ENCODE data around the gene ZNF628. TPM values are rescaled to one million over a fixed set of nuclear protein-coding genes. Genes with fewer than 3 reads are reported as not detected.
A peak's percentile ranks its signal among the peaks of the same experiment; 100 is the strongest.

ZNF628 gene
- total and polyA plus RNA-seq, 2 of the 4 experiments (the other 2 are of a cell fraction), result 0.18 to 1.9 TPM

GRCh38 chr19:55527197-55528029 is 51.0 kb downstream of the ZNF628 start:
- Histone ChIP-seq H4K91ac (ENCODE audit: insufficient read depth, low read depth, low read length) (no peak overlapping the region), H3K9me3 (ENCODE audit: control insufficient read depth, insufficient read depth, low read length) (no peaks in the 10 kb centered on the region), H2BK15ac (ENCODE audit: low read depth, low read length) (no peak overlapping the region), H3K9ac (ENCODE audit: low read depth, low read length) (no peak overlapping the region), H3K9me1 (ENCODE audit: insufficient read depth, low read length) (peaks cover 14% of the 10 kb centered on the region), H2AK5ac (ENCODE audit: low read depth, low read length) (no peak overlapping the region), H2BK120ac (ENCODE audit: low read depth, low read length) (no peak overlapping the region), H3K4me2 (ENCODE audit: low read depth, low read length) (no peak overlapping the region), H3K79me1 (ENCODE audit: low read depth in 1 of 2, low read length in 2 of 2) (0 out of 4 replicates have a peak, but pooled peaks cover 0 to 4% of the 10 kb centered on the region in 2 experiments), H3K56ac (ENCODE audit: extremely low read depth, insufficient read depth, low read length) (no peak overlapping the region), H2BK20ac (ENCODE audit: low read depth, low read length) (no peak overlapping the region), H3K23ac (ENCODE audit: low read depth, low read length) (no peak overlapping the region), H3K4me1 (ENCODE audit: control insufficient read depth, insufficient read depth, low read length) (peaks cover 5% of the 10 kb centered on the region), H3K4me3 (ENCODE audit: insufficient read depth, low read depth, low read length) (no peak overlapping the region), H4K8ac (ENCODE audit: low read depth in 2 of 2, low read length in 2 of 2) (no peak overlapping the region), H4K20me1 (ENCODE audit: insufficient read depth, low read length) (no peaks in the 10 kb centered on the region), H2BK5ac (ENCODE audit: low read depth, low read length, poor library complexity, severe bottlenecking) (no peak overlapping the region), H3K36me3 (ENCODE audit: control insufficient read depth, insufficient read depth, low read length) (no peaks in the 10 kb centered on the region), H3K27me3 (ENCODE audit: control insufficient read depth, insufficient read depth, low read length) (no peaks in the 10 kb centered on the region), H4K5ac (ENCODE audit: low read depth, low read length) (no peak overlapping the region), H2AK9ac (replicated peaks; ENCODE audit: low read depth, low read length, poor library complexity) (no peak overlapping the region), H3K18ac (ENCODE audit: low read depth, low read length) (no peak overlapping the region), H2AFZ (replicated peaks; ENCODE audit: low read length, poor library complexity) (peak overlapping the region; percentile 6), H3K27ac (ENCODE audit: insufficient read depth, low read length) (no peak overlapping the region), H3K14ac (replicated peaks; ENCODE audit: low read depth, low read length) (no peak overlapping the region; the same call in 1 of the 2 replicates), H3K4ac (ENCODE audit: low read depth, low read length) (no peak overlapping the region; the same call in 1 of the 2 replicates)
- no peak for TF ChIP-seq FOS (IDR thresholded peaks at IDR 0.05; ENCODE audit: low read depth, low read length)
- dilution Hi-C loops (cut with HindIII; ENCODE audit: low sequenced_read_pairs, unreplicated experiment), result no loop called here
- intact Hi-C loops (cut with micrococcal nuclease), result no loop called here
- in situ Hi-C loops (cut with MboI; ENCODE audit: low sequenced_read_pairs), result no loop called here
- DNase-seq, result no peak
- no peak for ATAC-seq (ENCODE audit: low read depth)
- BruUV-seq (replicated peaks), result no TSS peak
- WGBS, 2 experiments (ENCODE audit: extremely low coverage in 2 of 2, insufficient read length in 1 of 2), result 86% methylated on average over 18 of the region's 22 CpGs; no CpG with 5 or more reads in 1 of the 2 experiments
- CTCF ChIA-PET, result interaction anchor here (0.7 kb wide), 1 partner anchor 17 kb away, joined by 3 read pairs; no protein-coding TSS in a partner anchor
- POLR2A ChIA-PET (ENCODE audit: unreplicated experiment), result no interaction called here
